ENCODE results near the gene DNM3. TPM values are rescaled to one million over a fixed set of nuclear protein-coding genes. Genes with fewer than 3 reads are reported as not detected.

DNM3 gene
- total and polyA plus RNA-seq, 9 donors: 2.2 to 7.0 (median 3.9) TPM

DNA sequence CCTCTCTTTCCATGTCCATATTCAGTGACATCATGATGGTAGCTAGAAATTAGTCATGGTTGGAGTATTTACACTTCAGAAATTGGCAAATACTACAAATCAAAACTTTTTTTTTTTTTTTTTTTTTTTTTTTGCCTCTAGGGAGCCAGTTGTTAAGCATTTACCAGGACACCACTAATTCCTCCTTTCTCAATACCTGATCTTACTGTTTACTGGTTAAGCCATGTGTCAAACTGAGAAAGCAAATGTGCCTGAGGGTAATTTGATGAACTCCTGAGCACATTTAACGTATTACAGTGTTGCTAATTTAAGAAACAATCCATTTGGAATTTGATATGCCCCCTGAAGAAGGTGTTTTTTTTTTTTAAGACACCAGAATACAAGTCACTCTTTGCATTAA, 94.4 kb downstream of the DNM3 start:
- H3K9me3 ChIP-seq (replicated peaks; ENCODE audit: control insufficient read depth, low read depth, low read length): no peaks in the 10 kb centered on the region
- H3K4me1 ChIP-seq (ENCODE audit: control insufficient read depth, insufficient read depth, low read length): no peaks in the 10 kb centered on the region
- no CpG with 5 or more reads among the region's 1 CpG for WGBS (ENCODE audit: insufficient coverage)
- H3K36me3 ChIP-seq (ENCODE audit: control insufficient read depth, insufficient read depth, low read length): no peaks in the 10 kb centered on the region
- no peak overlapping the region for H3K4me3 ChIP-seq (ENCODE audit: low read length)
- no peak overlapping the region for H3K27ac ChIP-seq (ENCODE audit: low read length)
- no peak for DNase-seq
- H3K27me3 ChIP-seq (ENCODE audit: control insufficient read depth, insufficient read depth, low read length): no peaks in the 10 kb centered on the region

GRCh38 chr1:171937938-171938337, 96.6 kb downstream of the DNM3 start:
- no CpG with 5 or more reads among the region's 1 CpG for WGBS (ENCODE audit: insufficient coverage)
- Histone ChIP-seq H3K27ac (ENCODE audit: low read length) (no peak overlapping the region), H3K27me3 (ENCODE audit: control insufficient read depth, insufficient read depth, low read length) (no peaks in the 10 kb centered on the region), H3K9me3 (replicated peaks; ENCODE audit: control insufficient read depth, low read depth, low read length) (no peaks in the 10 kb centered on the region), H3K4me3 (ENCODE audit: low read length) (no peak overlapping the region), H3K4me1 (ENCODE audit: control insufficient read depth, insufficient read depth, low read length) (no peaks in the 10 kb centered on the region), H3K36me3 (ENCODE audit: control insufficient read depth, insufficient read depth, low read length) (no peaks in the 10 kb centered on the region)
- no peak for DNase-seq

DNA sequence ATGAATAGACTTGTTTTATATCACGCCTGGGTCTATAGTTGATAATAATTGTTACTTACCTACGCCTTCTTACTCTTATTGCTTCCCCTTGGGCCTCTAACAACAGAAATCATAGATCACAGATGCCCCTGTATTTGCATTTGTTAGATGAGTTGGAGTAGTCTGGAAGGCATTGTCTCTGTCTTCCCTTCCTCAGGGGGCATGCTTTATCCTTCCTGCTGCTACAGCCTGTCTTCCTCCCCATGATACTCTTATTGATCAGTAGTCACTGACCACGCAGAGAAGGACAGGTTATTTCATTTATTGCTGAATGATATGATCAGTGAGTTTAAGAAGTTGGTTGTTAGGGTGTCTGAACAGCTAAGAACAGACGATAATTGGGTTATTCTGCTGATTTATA, 98.4 kb downstream of the DNM3 start:
- Histone ChIP-seq H3K9me3 (replicated peaks; ENCODE audit: control insufficient read depth, low read depth, low read length) (no peaks in the 10 kb centered on the region), H3K27me3 (ENCODE audit: control insufficient read depth, insufficient read depth, low read length) (no peaks in the 10 kb centered on the region), H3K27ac (ENCODE audit: low read length) (no peak overlapping the region), H3K4me1 (ENCODE audit: control insufficient read depth, insufficient read depth, low read length) (no peaks in the 10 kb centered on the region), H3K4me3 (ENCODE audit: low read length) (no peak overlapping the region), H3K36me3 (ENCODE audit: control insufficient read depth, insufficient read depth, low read length) (no peaks in the 10 kb centered on the region)
- no peak for DNase-seq
- WGBS (ENCODE audit: insufficient coverage): no CpG with 5 or more reads among the region's 4 CpGs

GRCh38 chr1:171940368-171940767, 99.1 kb downstream of the DNM3 start:
- no peaks in the 10 kb centered on the region for H3K4me1 ChIP-seq (ENCODE audit: control insufficient read depth, insufficient read depth, low read length)
- no peaks in the 10 kb centered on the region for H3K9me3 ChIP-seq (replicated peaks; ENCODE audit: control insufficient read depth, low read depth, low read length)
- H3K4me3 ChIP-seq (ENCODE audit: low read length): no peak overlapping the region
- no peaks in the 10 kb centered on the region for H3K36me3 ChIP-seq (ENCODE audit: control insufficient read depth, insufficient read depth, low read length)
- H3K27ac ChIP-seq (ENCODE audit: low read length): no peak overlapping the region
- DNase-seq: no peak
- no peaks in the 10 kb centered on the region for H3K27me3 ChIP-seq (ENCODE audit: control insufficient read depth, insufficient read depth, low read length)

- Histone ChIP-seq H3K4me3 (ENCODE audit: low read length) (no peak overlapping the region), H3K4me1 (ENCODE audit: control insufficient read depth, insufficient read depth, low read length) (no peaks in the 10 kb centered on the region), H3K9me3 (replicated peaks; ENCODE audit: control insufficient read depth, low read depth, low read length) (no peaks in the 10 kb centered on the region), H3K27ac (ENCODE audit: low read length) (no peak overlapping the region), H3K36me3 (ENCODE audit: control insufficient read depth, insufficient read depth, low read length) (no peaks in the 10 kb centered on the region), H3K27me3 (ENCODE audit: control insufficient read depth, insufficient read depth, low read length) (no peaks in the 10 kb centered on the region)
- whole genome bisulfite sequencing (ENCODE audit: insufficient coverage): no CpG with 5 or more reads among the region's 1 CpG
- no peak for DNase-seq
Measured at GRCh38 chr1:171941920-171942319, 100.6 kb downstream of the DNM3 start.

DNA sequence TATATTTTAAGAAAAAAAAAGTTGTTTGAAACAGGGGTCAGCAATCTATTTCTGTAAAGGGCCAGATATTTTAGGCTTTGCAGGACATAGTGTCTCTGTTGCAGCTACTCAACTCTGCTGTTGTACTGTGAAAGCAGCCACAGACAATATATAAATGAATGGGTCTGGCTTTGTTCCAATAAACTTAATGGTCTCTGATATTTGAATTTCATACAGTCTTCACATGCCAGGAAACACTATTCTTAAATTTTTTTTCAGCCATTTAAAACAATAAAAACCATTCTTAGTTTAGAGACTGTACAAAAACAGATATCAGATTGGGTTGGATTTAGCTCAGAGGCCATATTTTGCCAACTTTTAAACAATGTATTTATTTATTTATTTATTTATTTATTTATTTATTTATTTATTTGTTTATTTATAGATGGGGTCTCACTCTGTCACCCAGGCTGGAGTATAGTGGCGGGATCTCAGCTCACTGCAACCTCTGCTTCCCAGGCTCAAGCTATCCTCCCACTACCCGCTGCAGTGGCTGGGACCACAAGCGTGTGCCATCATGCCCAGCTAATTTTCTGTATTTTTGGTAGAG, 102.8 kb downstream of the DNM3 start:
- no peaks in the 10 kb centered on the region for H3K27me3 ChIP-seq (ENCODE audit: control insufficient read depth, insufficient read depth, low read length)
- H3K4me1 ChIP-seq (ENCODE audit: control insufficient read depth, insufficient read depth, low read length): no peaks in the 10 kb centered on the region
- no peak overlapping the region for H3K27ac ChIP-seq (ENCODE audit: low read length)
- no peaks in the 10 kb centered on the region for H3K36me3 ChIP-seq (ENCODE audit: control insufficient read depth, insufficient read depth, low read length)
- no peak overlapping the region for H3K4me3 ChIP-seq (ENCODE audit: low read length)
- DNase-seq: no peak
- 100% methylated on average over 1 of the region's 3 CpGs for WGBS (ENCODE audit: insufficient coverage)
- no peaks in the 10 kb centered on the region for H3K9me3 ChIP-seq (replicated peaks; ENCODE audit: control insufficient read depth, low read depth, low read length)

DNA sequence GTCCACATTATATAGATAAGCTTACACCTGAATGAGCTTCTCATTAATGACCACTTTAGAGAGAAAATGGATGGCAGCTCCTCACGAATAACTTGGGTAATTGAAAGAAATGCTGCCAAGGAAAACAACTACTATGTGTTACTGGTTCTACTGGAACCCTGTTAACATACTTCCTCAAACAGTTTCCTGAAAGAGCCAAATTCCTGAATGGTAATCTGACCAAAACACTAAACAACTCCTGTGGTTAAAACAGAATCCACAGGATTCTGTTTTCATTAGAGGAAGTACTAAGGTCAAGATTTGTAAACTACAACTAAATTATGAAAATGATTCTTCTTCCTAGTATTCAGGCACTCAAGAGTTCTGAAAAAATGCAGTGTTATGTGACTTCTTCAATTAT, 107.2 kb downstream of the DNM3 start:
- H3K27ac ChIP-seq (ENCODE audit: low read length): no peak overlapping the region
- no peaks in the 10 kb centered on the region for H3K36me3 ChIP-seq (ENCODE audit: control insufficient read depth, insufficient read depth, low read length)
- H3K4me1 ChIP-seq (ENCODE audit: control insufficient read depth, insufficient read depth, low read length): no peaks in the 10 kb centered on the region
- no CpG with 5 or more reads among the region's 1 CpG for WGBS (ENCODE audit: insufficient coverage)
- no peaks in the 10 kb centered on the region for H3K9me3 ChIP-seq (replicated peaks; ENCODE audit: control insufficient read depth, low read depth, low read length)
- H3K27me3 ChIP-seq (ENCODE audit: control insufficient read depth, insufficient read depth, low read length): no peaks in the 10 kb centered on the region
- DNase-seq: no peak
- no peak overlapping the region for H3K4me3 ChIP-seq (ENCODE audit: low read length)

- Histone ChIP-seq H3K4me3 (ENCODE audit: low read length) (no peak overlapping the region), H3K36me3 (ENCODE audit: control insufficient read depth, insufficient read depth, low read length) (no peaks in the 10 kb centered on the region), H3K9me3 (replicated peaks; ENCODE audit: control insufficient read depth, low read depth, low read length) (no peaks in the 10 kb centered on the region), H3K4me1 (ENCODE audit: control insufficient read depth, insufficient read depth, low read length) (no peaks in the 10 kb centered on the region), H3K27ac (ENCODE audit: low read length) (no peak overlapping the region), H3K27me3 (ENCODE audit: control insufficient read depth, insufficient read depth, low read length) (no peaks in the 10 kb centered on the region)
- WGBS (ENCODE audit: insufficient coverage): 60% methylated on average over 1 of the region's 2 CpGs
- DNase-seq: no peak
Measured at GRCh38 chr1:171949316-171949715, 108.0 kb downstream of the DNM3 start.

DNA sequence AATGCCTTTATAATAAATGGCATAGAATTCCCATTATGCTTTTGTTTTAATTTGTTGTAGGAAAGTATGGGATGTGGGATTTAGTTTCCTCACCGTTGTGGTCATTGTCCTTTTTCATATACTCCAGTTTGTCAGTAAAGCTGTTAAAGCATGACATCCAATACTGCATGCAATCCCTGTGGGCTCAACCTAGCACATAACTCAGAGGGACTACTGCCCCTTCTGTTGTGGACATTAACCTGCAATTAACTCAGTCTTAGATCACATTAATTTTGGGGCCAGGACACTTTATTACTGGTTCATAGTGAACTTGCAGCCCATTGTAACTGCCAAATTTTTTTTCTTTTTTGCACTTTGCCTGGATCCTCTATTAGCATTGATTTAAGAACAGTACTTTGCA, 112.5 kb downstream of the DNM3 start:
- Histone ChIP-seq H3K36me3 (ENCODE audit: control insufficient read depth, insufficient read depth, low read length) (no peaks in the 10 kb centered on the region), H3K27ac (ENCODE audit: low read length) (no peak overlapping the region), H3K4me3 (ENCODE audit: low read length) (no peak overlapping the region), H3K4me1 (ENCODE audit: control insufficient read depth, insufficient read depth, low read length) (no peaks in the 10 kb centered on the region), H3K9me3 (replicated peaks; ENCODE audit: control insufficient read depth, low read depth, low read length) (no peaks in the 10 kb centered on the region), H3K27me3 (ENCODE audit: control insufficient read depth, insufficient read depth, low read length) (no peaks in the 10 kb centered on the region)
- DNase-seq: no peak
- no CpG with 5 or more reads among the region's 1 CpG for whole genome bisulfite sequencing (ENCODE audit: insufficient coverage)

DNA sequence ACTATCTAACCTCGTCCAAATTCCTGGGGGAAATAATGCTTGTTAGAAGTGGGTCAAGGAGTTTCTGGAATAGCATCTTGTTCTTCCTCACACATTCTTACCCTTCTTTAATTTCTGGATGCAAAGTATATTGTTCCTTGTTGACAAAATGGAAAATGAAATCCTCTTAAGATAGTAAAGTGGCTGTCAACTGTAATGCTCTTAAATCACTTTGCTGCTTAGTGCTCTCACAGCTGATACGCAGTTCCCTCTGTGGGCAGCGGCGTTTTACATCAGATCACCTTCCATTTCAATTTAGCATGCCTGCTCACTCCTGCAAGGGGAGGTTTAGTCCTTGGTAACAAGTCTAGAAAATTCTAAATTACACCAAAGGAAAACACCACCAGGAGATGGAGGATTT, 113.1 kb downstream of the DNM3 start:
- H3K27ac ChIP-seq (ENCODE audit: low read length): no peak overlapping the region
- no peaks in the 10 kb centered on the region for H3K9me3 ChIP-seq (replicated peaks; ENCODE audit: control insufficient read depth, low read depth, low read length)
- no peaks in the 10 kb centered on the region for H3K27me3 ChIP-seq (ENCODE audit: control insufficient read depth, insufficient read depth, low read length)
- DNase-seq: no peak
- H3K4me1 ChIP-seq (ENCODE audit: control insufficient read depth, insufficient read depth, low read length): no peaks in the 10 kb centered on the region
- WGBS (ENCODE audit: insufficient coverage): no CpG with 5 or more reads among the region's 4 CpGs
- H3K36me3 ChIP-seq (ENCODE audit: control insufficient read depth, insufficient read depth, low read length): no peaks in the 10 kb centered on the region
- H3K4me3 ChIP-seq (ENCODE audit: low read length): no peak overlapping the region

DNA sequence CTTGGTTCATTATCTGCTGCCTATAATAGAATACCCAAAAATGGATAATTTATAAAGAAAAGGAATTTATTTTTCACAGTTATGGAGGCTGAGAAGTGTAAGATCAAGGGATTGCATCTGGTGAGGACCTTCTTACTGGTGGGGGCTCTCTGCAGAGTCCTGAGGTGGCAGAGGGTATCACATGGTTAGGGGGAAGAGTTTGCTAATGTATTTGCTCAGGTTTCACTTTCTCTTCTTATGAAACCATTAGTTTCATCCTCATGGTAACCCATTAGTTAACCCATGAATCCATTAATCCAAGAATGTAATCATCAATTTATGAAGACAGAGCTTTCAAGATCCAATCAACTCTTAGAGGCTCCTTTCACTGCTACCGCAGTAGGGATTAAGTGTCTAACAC, 120.6 kb downstream of the DNM3 start:
- WGBS (ENCODE audit: insufficient coverage): no CpG with 5 or more reads among the region's 1 CpG
- no peaks in the 10 kb centered on the region for H3K9me3 ChIP-seq (replicated peaks; ENCODE audit: control insufficient read depth, low read depth, low read length)
- no peaks in the 10 kb centered on the region for H3K4me1 ChIP-seq (ENCODE audit: control insufficient read depth, insufficient read depth, low read length)
- H3K36me3 ChIP-seq (ENCODE audit: control insufficient read depth, insufficient read depth, low read length): no peaks in the 10 kb centered on the region
- no peak overlapping the region for H3K27ac ChIP-seq (ENCODE audit: low read length)
- DNase-seq: no peak
- H3K4me3 ChIP-seq (ENCODE audit: low read length): no peak overlapping the region
- no peaks in the 10 kb centered on the region for H3K27me3 ChIP-seq (ENCODE audit: control insufficient read depth, insufficient read depth, low read length)

Data from muscle of leg (tissue), 11 donors.